ENCODE measurements around the gene NUBP2.

NUBP2 gene

DNA sequence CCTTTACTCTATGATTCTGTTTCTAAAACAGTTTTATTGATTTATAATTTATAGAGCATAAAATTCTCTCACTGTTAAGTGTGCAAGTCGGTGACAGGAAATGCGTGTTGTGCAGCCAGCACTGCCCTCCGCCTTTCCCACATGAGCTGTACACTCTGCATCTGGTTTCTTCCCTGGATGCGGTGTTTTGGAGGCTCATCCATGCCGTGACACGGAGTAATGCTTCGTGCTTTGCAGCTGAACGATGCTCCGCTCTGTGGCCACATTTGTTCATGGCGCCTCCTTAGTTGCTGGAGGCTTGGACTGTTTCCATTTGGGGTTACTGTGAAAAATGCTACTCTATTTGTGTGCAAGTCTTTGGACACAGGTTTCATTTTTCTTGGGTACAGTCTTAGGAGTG lies 17.9 kb downstream of the NUBP2 start:
- DNase-seq, result no peak
- H3K27ac ChIP-seq, result no peak overlapping the region
- no peak for TF ChIP-seq CTCF (IDR thresholded peaks at IDR 0.05; ENCODE audit: low read depth, low read length, missing control alignments)
- in situ Hi-C loops (cut with HindIII; ENCODE audit: low pct_ligation_motif_present, low sequenced_read_pairs), result no loop called here
- no peaks in the 10 kb centered on the region for H3K27me3 ChIP-seq (replicated peaks)
- no peak overlapping the region for H3K4me3 ChIP-seq (ENCODE audit: low read depth, low read length)
- no peaks in the 10 kb centered on the region for H3K36me3 ChIP-seq (replicated peaks)

GRCh38 chr16:1807626-1808025 lies 24.9 kb downstream of the NUBP2 start:
- Histone ChIP-seq H3K4me3 (ENCODE audit: low read depth, low read length) (no peak overlapping the region), H3K27ac (no peak overlapping the region), H3K36me3 (replicated peaks) (peaks cover 13% of the 10 kb centered on the region), H3K27me3 (replicated peaks) (no peaks in the 10 kb centered on the region)
- no peak for TF ChIP-seq CTCF (IDR thresholded peaks at IDR 0.05; ENCODE audit: low read depth, low read length, missing control alignments)
- in situ Hi-C loops (cut with HindIII; ENCODE audit: low pct_ligation_motif_present, low sequenced_read_pairs), result no loop called here
- no peak for DNase-seq

DNA sequence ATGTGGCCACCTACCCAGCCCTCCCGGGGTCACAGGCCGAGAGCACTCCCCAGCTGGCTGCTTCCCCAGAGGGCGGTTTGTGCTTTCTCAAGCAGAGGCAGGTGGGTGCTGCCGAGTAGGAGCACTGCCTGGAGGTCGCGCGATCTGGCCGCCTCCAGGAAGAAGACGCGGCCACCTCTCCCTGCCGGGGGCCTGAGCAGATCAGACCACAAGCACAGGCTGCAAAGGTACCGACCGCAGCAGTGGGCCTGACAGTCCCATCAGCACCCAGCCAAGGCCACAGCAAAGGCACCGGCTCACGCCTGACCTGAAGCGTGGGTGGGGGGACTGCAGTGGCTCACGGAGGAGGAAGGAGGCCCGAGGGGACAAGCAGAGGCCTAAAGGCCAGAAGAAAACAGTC lies 25.9 kb downstream of the NUBP2 start:
- Histone ChIP-seq H3K36me3 (replicated peaks) (peaks cover 13% of the 10 kb centered on the region), H3K4me3 (ENCODE audit: low read depth, low read length) (no peak overlapping the region), H3K27me3 (replicated peaks) (no peaks in the 10 kb centered on the region), H3K27ac (no peak overlapping the region)
- no peak for TF ChIP-seq CTCF (IDR thresholded peaks at IDR 0.05; ENCODE audit: low read depth, low read length, missing control alignments)
- in situ Hi-C loops (cut with HindIII; ENCODE audit: low pct_ligation_motif_present, low sequenced_read_pairs), result no loop called here
- no peak for DNase-seq

DNA sequence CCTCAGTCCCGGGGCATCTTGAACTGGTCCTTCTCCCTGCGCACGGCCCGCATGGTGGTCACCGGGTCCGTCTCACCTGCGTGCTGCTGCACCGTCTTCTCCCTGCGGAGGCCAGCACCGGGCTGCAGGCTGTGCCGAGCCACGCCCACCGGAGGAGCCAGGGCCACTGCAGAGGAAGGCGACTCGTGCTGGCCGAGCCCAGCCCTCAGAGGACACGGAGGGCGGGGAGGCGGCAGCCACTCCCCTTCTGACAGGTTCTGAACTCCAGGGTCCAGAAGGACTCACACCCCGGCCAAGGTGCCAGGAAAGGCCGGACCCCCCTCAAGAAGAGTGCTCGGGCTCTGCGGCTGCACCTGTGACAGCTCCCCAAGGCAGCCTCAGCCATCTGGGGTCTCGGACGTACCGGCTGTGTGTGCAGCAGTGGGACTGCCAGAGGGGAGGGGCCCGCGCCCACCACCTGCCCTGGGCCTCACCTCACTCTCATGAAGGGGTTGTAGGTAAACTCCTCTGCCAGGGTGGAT lies 26.6 kb downstream of the NUBP2 start:
- TF ChIP-seq CTCF (IDR thresholded peaks at IDR 0.05; ENCODE audit: low read depth, low read length, missing control alignments), result no peak
- in situ Hi-C loops (cut with HindIII; ENCODE audit: low pct_ligation_motif_present, low sequenced_read_pairs), result no loop called here

GRCh38 chr16:1810106-1810505 lies 27.3 kb downstream of the NUBP2 start:
- TF ChIP-seq CTCF (IDR thresholded peaks at IDR 0.05; ENCODE audit: low read depth, low read length, missing control alignments), result no peak
- in situ Hi-C loops (cut with HindIII; ENCODE audit: low pct_ligation_motif_present, low sequenced_read_pairs), result no loop called here
- Histone ChIP-seq H3K4me3 (ENCODE audit: low read depth, low read length) (no peak overlapping the region), H3K36me3 (replicated peaks) (peaks cover 13% of the 10 kb centered on the region), H3K27me3 (replicated peaks) (no peaks in the 10 kb centered on the region), H3K27ac (no peak overlapping the region)
- DNase-seq, result no peak

More for the DNA sequence above, 26.6 kb downstream of the NUBP2 start:
- no peak overlapping the region for H3K4me3 ChIP-seq (ENCODE audit: low read depth, low read length)
- H3K36me3 ChIP-seq (replicated peaks), result peaks cover 13% of the 10 kb centered on the region
- DNase-seq, result no peak
- H3K27ac ChIP-seq, result no peak overlapping the region
- no peaks in the 10 kb centered on the region for H3K27me3 ChIP-seq (replicated peaks)

DNA sequence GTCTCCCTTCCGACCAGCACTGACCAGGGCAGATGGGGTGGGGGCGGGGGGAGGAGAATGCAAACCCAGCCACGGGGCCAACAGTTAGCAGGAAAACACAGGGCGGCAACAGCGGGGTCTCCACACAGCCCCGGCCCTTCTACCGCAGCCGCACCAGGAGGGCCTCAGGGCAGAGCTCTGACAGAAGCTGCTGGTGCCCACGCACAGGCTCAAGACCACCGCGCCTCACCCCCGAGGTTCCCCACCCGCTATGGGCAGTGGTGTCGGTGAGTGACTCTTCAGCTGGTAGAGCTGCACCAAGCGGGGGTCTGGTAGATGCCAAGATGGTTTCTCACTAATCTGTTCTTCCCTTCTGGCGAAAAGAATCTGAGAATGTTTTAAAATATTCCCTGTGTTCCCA lies 27.8 kb downstream of the NUBP2 start:
- Histone ChIP-seq H3K36me3 (replicated peaks) (peaks cover 15% of the 10 kb centered on the region), H3K4me3 (ENCODE audit: low read depth, low read length) (no peak overlapping the region), H3K27ac (no peak overlapping the region), H3K27me3 (replicated peaks) (no peaks in the 10 kb centered on the region)
- DNase-seq, result no peak
- in situ Hi-C loops (cut with HindIII; ENCODE audit: low pct_ligation_motif_present, low sequenced_read_pairs), result no loop called here
- no peak for TF ChIP-seq CTCF (IDR thresholded peaks at IDR 0.05; ENCODE audit: low read depth, low read length, missing control alignments)

Measured in brain microvascular endothelial cell (primary cell).